PC-9 (cell line): ENCODE measurements around the gene MVB12B.

Source experiments
- EZH2 ChIP-seq: fragments of 200-600 bp; sonication (generic); IDR thresholded peaks from 2 replicates; pipeline ENCODE4 v1.8.0; 2017; ENCODE audit warnings: antibody characterized with exemption, low read depth
- TF ChIP-seq, protein P1 (sequence below): fragments of 200-600 bp; sonication (generic); conservative IDR thresholded peaks from 2 replicates; pipeline ENCODE4 v1.6.1; 2017; ENCODE audit warnings: mixed run types, antibody characterized with exemption, mild to moderate bottlenecking, moderate library complexity

DNA sequence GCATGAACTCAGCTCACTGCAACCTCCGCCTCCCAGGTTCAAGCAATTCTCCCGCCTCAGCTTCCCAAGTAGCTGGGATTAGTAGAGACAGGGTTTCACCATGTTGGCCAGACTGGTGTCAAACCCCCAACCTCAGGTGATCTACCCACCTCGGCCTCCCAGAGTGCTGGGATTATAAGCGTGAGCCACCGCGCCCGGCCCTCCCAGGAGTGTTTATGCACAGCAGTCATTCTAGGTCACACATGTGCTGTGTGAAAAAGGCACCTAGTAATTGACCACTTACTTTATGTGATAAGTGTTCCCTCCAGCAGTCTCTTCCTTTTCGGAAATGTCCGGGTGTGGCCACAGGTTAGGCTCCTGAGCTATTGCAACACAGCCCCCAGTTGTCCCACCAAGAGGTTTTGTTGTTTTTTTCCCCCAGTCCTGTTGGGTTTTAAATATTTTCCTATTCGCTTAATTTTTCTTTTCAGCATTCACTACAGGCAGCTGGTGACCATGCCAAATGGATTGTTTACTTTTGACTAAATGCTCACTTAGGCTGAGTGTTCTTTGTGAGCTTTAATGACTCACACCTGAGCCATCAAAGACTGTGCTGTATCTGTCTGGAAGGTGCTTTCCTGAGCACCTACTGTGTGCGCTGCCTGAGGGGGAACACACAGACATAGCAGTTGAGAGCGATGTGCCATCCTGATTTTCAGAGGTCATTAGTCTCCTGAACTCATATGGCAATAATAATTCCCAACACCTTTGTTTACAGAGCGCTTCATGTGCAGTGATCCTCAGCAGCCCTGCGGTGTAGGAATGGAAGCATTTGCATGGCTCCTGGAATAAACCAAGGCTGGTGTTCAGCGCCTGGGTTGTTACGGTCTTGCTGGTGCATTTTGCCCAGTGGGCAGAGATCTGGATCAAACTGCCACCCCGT, 94.3 kb downstream of the MVB12B start:
- TF ChIP-seq, protein P1, sequence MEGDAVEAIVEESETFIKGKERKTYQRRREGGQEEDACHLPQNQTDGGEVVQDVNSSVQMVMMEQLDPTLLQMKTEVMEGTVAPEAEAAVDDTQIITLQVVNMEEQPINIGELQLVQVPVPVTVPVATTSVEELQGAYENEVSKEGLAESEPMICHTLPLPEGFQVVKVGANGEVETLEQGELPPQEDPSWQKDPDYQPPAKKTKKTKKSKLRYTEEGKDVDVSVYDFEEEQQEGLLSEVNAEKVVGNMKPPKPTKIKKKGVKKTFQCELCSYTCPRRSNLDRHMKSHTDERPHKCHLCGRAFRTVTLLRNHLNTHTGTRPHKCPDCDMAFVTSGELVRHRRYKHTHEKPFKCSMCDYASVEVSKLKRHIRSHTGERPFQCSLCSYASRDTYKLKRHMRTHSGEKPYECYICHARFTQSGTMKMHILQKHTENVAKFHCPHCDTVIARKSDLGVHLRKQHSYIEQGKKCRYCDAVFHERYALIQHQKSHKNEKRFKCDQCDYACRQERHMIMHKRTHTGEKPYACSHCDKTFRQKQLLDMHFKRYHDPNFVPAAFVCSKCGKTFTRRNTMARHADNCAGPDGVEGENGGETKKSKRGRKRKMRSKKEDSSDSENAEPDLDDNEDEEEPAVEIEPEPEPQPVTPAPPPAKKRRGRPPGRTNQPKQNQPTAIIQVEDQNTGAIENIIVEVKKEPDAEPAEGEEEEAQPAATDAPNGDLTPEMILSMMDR: no peak
- TF ChIP-seq EZH2: no peak
